Naive thymus-derived CD4-positive, alpha-beta T cell (primary cell): ENCODE results near the gene USP6NL. TPM values are rescaled to one million over a fixed set of nuclear protein-coding genes. Genes with fewer than 3 reads are reported as not detected.

ENCODE experiments used
- ATAC-seq: fragments of 150-1000 bp; cut with Tn5 transposase; 2 replicates; pipeline ENCODE4 v1.10.0; 2021; ENCODE audit warnings: mild to moderate bottlenecking, moderate library complexity
- CTCF ChIA-PET: fragments of 350-600 bp; sonication (Branson Sonifier 250); formaldehyde crosslinking; loops from one replicate; lab custom pipeline; 2021; ENCODE audit warnings: antibody characterized with exemption; lab: Charles Lee
- POLR2A ChIA-PET: fragments of 350-600 bp; sonication (Branson Sonifier 250); formaldehyde crosslinking; loops from one replicate; lab custom pipeline; 2021; ENCODE audit warnings: antibody characterized with exemption, inconsistent platforms; lab: Charles Lee
- DNase-seq, 9 donors: peaks; one replicate each; pipeline versions ENCODE4 v3.0.0 to v3.0.0-alpha.2; 2020 to 2022; ENCODE audit warnings: mixed read lengths in 1 of 9
- H3K27ac ChIP-seq: one replicate; pipeline ENCODE4 v1.7.0; 2013; ENCODE audit warnings: mild to moderate bottlenecking, low read depth, low read length, moderate library complexity
- H3K27me3 ChIP-seq, 2 donors: one replicate each; pipeline ENCODE4 v1.7.0; 2013; ENCODE audit warnings: low read length in 2 of 2, mild to moderate bottlenecking in 2 of 2, moderate library complexity in 2 of 2; ENCODE audit not compliant: control insufficient read depth in 2 of 2, insufficient read depth in 2 of 2
- H3K36me3 ChIP-seq, 3 experiments: 1 replicate in 2 of 3; 2 replicates in 1 of 3; pipeline ENCODE4 v1.7.0; 2013; ENCODE audit warnings: low read length in 3 of 3, mild to moderate bottlenecking in 3 of 3, moderate library complexity in 1 of 3; ENCODE audit not compliant: insufficient read depth in 3 of 3, control insufficient read depth in 2 of 3
- H3K4me1 ChIP-seq, 2 donors: one replicate each; pipeline ENCODE4 v1.7.0; 2013; ENCODE audit warnings: low read length in 2 of 2, mild to moderate bottlenecking in 2 of 2, moderate library complexity in 1 of 2; ENCODE audit not compliant: control insufficient read depth in 2 of 2, insufficient read depth in 2 of 2
- H3K4me3 ChIP-seq: 2 replicates; pipeline ENCODE4 v1.7.0; 2013; ENCODE audit warnings: mild to moderate bottlenecking, low read length
- H3K9me3 ChIP-seq, 3 experiments: 1 replicate in 2 of 3; 2 replicates in 1 of 3; pipeline ENCODE4 v1.7.0; 2013; ENCODE audit warnings: low read length in 3 of 3; ENCODE audit not compliant: control insufficient read depth in 2 of 3
- H3K27ac Mint-ChIP-seq, 9 donors: one replicate each; pipeline ENCODE4 v1.8.0; 2020 to 2022; ENCODE audit warnings: mixed read lengths in 9 of 9, mild to moderate bottlenecking in 8 of 9, moderate library complexity in 5 of 9, inconsistent platforms in 2 of 9
- H3K27me3 Mint-ChIP-seq, 5 donors: one replicate each; pipeline ENCODE4 v1.8.0; 2021 to 2022; ENCODE audit warnings: mixed read lengths in 5 of 5, mild to moderate bottlenecking in 1 of 5
- H3K36me3 Mint-ChIP-seq, 5 donors: one replicate each; pipeline ENCODE4 v1.8.0; 2020 to 2022; ENCODE audit warnings: mixed read lengths in 5 of 5, mild to moderate bottlenecking in 3 of 5, inconsistent platforms in 1 of 5
- H3K4me1 Mint-ChIP-seq, 7 donors: one replicate each; pipeline ENCODE4 v1.8.0; 2020 to 2022; ENCODE audit warnings: mixed read lengths in 7 of 7, mild to moderate bottlenecking in 3 of 7, inconsistent platforms in 1 of 7
- H3K4me3 Mint-ChIP-seq, 10 donors: one replicate each; pipeline ENCODE4 v1.8.0; 2020 to 2022; ENCODE audit warnings: mild to moderate bottlenecking in 10 of 10, mixed read lengths in 10 of 10, moderate library complexity in 6 of 10, inconsistent platforms in 2 of 10
- H3K9me3 Mint-ChIP-seq, 11 donors: one replicate each; pipeline ENCODE4 v1.8.0; 2020 to 2022; ENCODE audit warnings: mixed read lengths in 11 of 11, mild to moderate bottlenecking in 4 of 11, inconsistent platforms in 1 of 11, moderate library complexity in 1 of 11
- intact Hi-C, 2 donors: fragments of 100-400 bp; cut with micrococcal nuclease; formaldehyde crosslinking; loops; one replicate each; pipeline ENCODE4 v1.15.1; 2023
- polyA plus RNA-seq, 2 donors: library from polyadenylated mRNA; unstranded; fragments of 300-500 nt; fragmentation: Illumina TruSeq; gene quantifications; one replicate each; pipeline ENCODE4 v1.2.3, GENCODE V29; 2021
- total RNA-seq, 6 experiments: library from RNA in 5 of 6; stranded (reverse) in 5 of 6; gene quantifications; 1 replicate in 5 of 6; 2 replicates in 1 of 6; pipeline ENCODE4 v1.2.3 and lab custom pipeline; 2021 to 2026

The USP6NL gene
- total and polyA plus RNA-seq, 7 experiments from 2014 or later: 0.70 to 6.6 (median 4.6) TPM

- no peak for DNase-seq
- ATAC-seq: no peak
- H3K27me3 Mint-ChIP-seq: peaks cover 0 to 33% (median 0%) of the 10 kb centered on the region in 5 donors
- H3K9me3 Mint-ChIP-seq: no peaks in the 10 kb centered on the region
- no peak overlapping the region for H3K4me3 Mint-ChIP-seq
- ChIA-PET CTCF (no interaction called here), POLR2A (no interaction called here)
- Histone ChIP-seq H3K4me1 (no peaks in the 10 kb centered on the region), H3K4me3 (no peak overlapping the region), H3K27ac (no peak overlapping the region), H3K27me3 (no peaks in the 10 kb centered on the region), H3K36me3 (no peaks in the 10 kb centered on the region), H3K9me3 (no peaks in the 10 kb centered on the region)
- H3K27ac Mint-ChIP-seq: peak overlapping the region in 1 of 9 donors; percentile 9
- intact Hi-C loops: no loop called here
- H3K36me3 Mint-ChIP-seq: peaks cover 0 to 11% (median 4%) of the 10 kb centered on the region in 5 donors
- H3K4me1 Mint-ChIP-seq: peaks cover 0 to 6% (median 4%) of the 10 kb centered on the region in 7 donors
These were observed 100.7 kb downstream of the USP6NL start for GRCh38 chr10:11510736-11511135.

DNA sequence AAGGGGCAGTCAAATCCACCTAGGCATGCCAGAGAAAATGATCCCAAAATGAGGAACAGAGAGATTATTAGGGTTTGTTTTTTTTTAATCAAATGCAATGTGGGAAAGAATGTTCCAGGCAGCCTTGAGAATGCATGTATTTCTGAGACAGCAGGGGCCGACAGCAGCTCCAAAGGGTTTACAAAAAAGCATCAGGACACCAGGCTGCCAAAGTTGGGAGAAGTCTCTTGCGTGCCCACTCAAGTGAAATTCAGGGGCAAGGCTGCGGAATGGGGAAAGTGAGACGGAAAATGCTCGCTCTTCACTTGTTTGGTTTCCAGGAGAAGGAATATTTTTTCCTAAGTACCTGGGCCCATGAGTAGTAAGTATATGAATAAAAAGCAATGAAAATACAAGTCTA lies 101.2 kb downstream of the USP6NL start:
- H3K4me3 Mint-ChIP-seq: no peak overlapping the region
- H3K4me1 ChIP-seq: no peaks in the 10 kb centered on the region
- ChIA-PET CTCF (no interaction called here), POLR2A (no interaction called here)
- DNase-seq: no peak
- peaks cover 0 to 3% (median 0%) of the 10 kb centered on the region in 7 donors for H3K4me1 Mint-ChIP-seq
- no peak for ATAC-seq
- peak overlapping the region in 1 of 9 donors; percentile 9 for H3K27ac Mint-ChIP-seq
- H3K27ac ChIP-seq: no peak overlapping the region
- peaks cover 0 to 30% (median 0%) of the 10 kb centered on the region in 5 donors for H3K27me3 Mint-ChIP-seq
- H3K4me3 ChIP-seq: no peak overlapping the region
- no peaks in the 10 kb centered on the region for H3K9me3 ChIP-seq
- intact Hi-C loops: no loop called here
- no peaks in the 10 kb centered on the region for H3K27me3 ChIP-seq
- H3K36me3 ChIP-seq: no peaks in the 10 kb centered on the region
- no peaks in the 10 kb centered on the region for H3K9me3 Mint-ChIP-seq
- H3K36me3 Mint-ChIP-seq: peaks cover 0 to 11% (median 4%) of the 10 kb centered on the region in 5 donors

DNA sequence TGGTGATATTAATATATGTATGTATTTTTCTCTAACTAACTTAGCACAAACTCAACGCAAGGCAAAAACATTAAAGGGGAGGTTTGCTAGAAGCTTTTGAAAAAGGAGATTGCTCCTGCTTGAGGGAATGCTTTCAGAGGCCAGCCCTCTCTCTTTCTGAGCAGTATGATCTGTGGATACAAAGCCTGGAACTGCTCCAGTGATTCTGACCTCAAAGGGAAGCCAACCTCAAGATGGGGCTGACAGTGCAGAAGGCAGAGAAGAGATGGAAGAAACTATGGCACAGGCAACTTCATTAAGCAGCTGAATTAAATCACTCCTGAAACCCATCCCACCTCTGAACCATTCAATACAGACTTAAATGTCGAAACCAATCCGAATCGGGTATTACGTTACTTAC lies 102.4 kb downstream of the USP6NL start:
- Histone ChIP-seq H3K9me3 (no peaks in the 10 kb centered on the region), H3K27me3 (no peaks in the 10 kb centered on the region), H3K36me3 (no peaks in the 10 kb centered on the region), H3K4me1 (no peaks in the 10 kb centered on the region), H3K27ac (no peak overlapping the region), H3K4me3 (no peak overlapping the region)
- H3K27me3 Mint-ChIP-seq: peaks cover 0 to 31% (median 0%) of the 10 kb centered on the region in 5 donors
- H3K4me1 Mint-ChIP-seq: peaks cover 0 to 3% (median 0%) of the 10 kb centered on the region in 7 donors
- H3K27ac Mint-ChIP-seq: no peak overlapping the region
- POLR2A ChIA-PET: no interaction called here
- CTCF ChIA-PET: no interaction called here
- H3K9me3 Mint-ChIP-seq: no peaks in the 10 kb centered on the region
- H3K4me3 Mint-ChIP-seq: no peak overlapping the region
- intact Hi-C loops: no loop called here
- ATAC-seq: no peak
- DNase-seq: no peak
- peaks cover 0 to 15% (median 4%) of the 10 kb centered on the region in 5 donors for H3K36me3 Mint-ChIP-seq

DNA sequence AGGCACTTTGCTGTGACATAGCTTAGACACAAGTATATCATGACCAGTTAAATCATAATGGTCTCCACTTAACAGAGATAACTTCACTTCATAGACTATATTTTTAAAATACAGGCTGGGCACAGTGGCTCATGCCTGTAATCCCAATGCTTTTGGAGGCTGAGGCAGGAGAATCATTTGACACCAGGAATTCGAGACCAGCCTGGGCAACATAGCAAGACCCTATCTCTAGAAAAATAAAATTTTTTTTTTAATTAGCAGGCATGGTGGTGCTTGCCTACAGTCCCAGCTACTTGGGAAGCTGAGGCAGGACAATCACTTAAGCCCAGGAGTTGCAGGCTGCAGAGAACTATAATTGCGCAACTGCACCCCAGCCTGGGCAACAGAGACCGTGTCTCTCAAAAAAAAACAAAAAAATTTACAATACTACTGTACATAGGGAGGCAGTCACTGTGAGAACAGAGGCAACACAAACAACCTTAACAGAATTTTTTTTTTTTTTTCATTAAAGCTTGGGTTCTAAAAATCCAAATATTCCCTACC lies 105.1 kb downstream of the USP6NL start:
- Mint-ChIP-seq H3K4me1 (peaks cover 0 to 3% (median 0%) of the 10 kb centered on the region in 7 donors), H3K27ac (no peak overlapping the region), H3K4me3 (no peak overlapping the region), H3K36me3 (peaks cover 0 to 18% (median 4%) of the 10 kb centered on the region in 5 donors), H3K27me3 (peaks cover 0 to 24% (median 0%) of the 10 kb centered on the region in 5 donors), H3K9me3 (no peaks in the 10 kb centered on the region)
- Histone ChIP-seq H3K27ac (no peak overlapping the region), H3K36me3 (no peaks in the 10 kb centered on the region), H3K9me3 (no peaks in the 10 kb centered on the region), H3K4me1 (no peaks in the 10 kb centered on the region), H3K4me3 (no peak overlapping the region), H3K27me3 (no peaks in the 10 kb centered on the region)
- ChIA-PET CTCF (no interaction called here), POLR2A (no interaction called here)
- DNase-seq (no peak), ATAC-seq (no peak)
- intact Hi-C loops: no loop called here

DNA sequence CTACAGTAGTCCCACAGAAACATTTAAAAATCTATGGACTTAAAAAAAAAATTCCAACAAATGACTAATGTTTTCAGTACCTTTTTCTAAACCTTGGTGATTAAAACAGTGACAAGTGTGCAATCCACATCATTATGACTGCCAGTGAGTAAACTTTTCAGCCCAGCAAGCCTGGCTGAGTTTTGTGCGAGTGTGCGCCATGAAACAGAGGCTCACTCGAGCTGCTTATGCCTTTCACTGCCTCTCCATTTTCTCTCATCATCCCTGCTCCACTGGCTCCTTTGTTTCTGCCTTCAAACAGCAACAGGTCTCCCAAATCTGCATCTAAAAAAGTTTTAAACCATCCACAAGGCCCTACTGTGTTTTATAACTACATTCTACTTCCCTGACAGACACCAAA lies 105.8 kb downstream of the USP6NL start:
- H3K4me3 Mint-ChIP-seq: no peak overlapping the region
- no peaks in the 10 kb centered on the region for H3K9me3 Mint-ChIP-seq
- Histone ChIP-seq H3K9me3 (no peaks in the 10 kb centered on the region), H3K27me3 (no peaks in the 10 kb centered on the region), H3K4me3 (no peak overlapping the region), H3K36me3 (no peaks in the 10 kb centered on the region), H3K4me1 (no peaks in the 10 kb centered on the region), H3K27ac (no peak overlapping the region)
- peaks cover 0 to 18% (median 4%) of the 10 kb centered on the region in 5 donors for H3K36me3 Mint-ChIP-seq
- no peak overlapping the region for H3K27ac Mint-ChIP-seq
- peaks cover 0 to 3% (median 0%) of the 10 kb centered on the region in 7 donors for H3K4me1 Mint-ChIP-seq
- ATAC-seq: no peak
- ChIA-PET CTCF (interaction anchor here (0.5 kb wide), 1 partner anchor 722 kb away, joined by 3 read pairs; no protein-coding TSS in a partner anchor), POLR2A (no interaction called here)
- intact Hi-C loops: no loop called here
- DNase-seq: no peak
- peaks cover 0 to 23% (median 0%) of the 10 kb centered on the region in 5 donors for H3K27me3 Mint-ChIP-seq

DNA sequence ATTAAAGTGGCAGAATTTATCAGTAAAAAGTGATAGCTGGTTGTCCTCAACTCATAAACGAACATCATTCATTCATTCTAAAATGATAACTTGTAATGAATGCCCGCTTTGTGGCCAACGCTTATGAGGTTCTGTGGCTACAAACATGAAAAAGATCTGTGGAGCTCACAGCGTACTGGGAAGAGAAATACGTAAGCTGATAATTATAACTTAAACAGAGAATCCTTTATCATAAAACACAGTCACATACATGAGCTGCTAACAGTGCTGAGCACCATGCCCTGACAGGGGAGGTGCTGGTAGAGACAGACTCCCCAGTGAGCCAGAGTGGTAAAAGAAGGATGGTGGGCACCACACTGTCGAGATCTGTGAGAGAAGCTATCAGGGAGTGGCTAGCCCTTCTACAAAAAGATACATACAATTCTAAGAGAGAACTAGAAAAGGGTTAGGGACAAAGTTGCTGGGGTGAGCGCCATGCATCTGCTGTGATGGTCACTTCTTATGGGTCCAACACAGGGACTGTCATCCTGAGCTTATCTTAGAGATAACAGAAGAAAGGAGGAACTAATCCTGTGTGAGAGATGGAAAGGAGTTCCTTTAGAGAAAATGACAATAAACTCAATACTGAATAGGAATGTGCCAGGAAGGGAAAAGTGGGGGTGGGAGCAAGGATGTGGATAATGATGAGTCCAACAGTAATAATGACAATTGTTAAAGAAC lies 106.7 kb downstream of the USP6NL start:
- no peaks in the 10 kb centered on the region for H3K36me3 ChIP-seq
- no peak overlapping the region for H3K4me3 Mint-ChIP-seq
- DNase-seq (no peak), ATAC-seq (no peak)
- H3K27me3 ChIP-seq: no peaks in the 10 kb centered on the region
- no peak overlapping the region for H3K27ac Mint-ChIP-seq
- H3K36me3 Mint-ChIP-seq: peaks cover 0 to 22% (median 4%) of the 10 kb centered on the region in 5 donors
- CTCF ChIA-PET: interaction anchor here (1.0 kb wide), 1 partner anchor 10 kb away, joined by 3 read pairs; no protein-coding TSS in a partner anchor
- H3K27ac ChIP-seq: no peak overlapping the region
- H3K9me3 Mint-ChIP-seq: no peaks in the 10 kb centered on the region
- H3K27me3 Mint-ChIP-seq: peaks cover 0 to 20% (median 0%) of the 10 kb centered on the region in 5 donors
- H3K4me1 Mint-ChIP-seq: peaks cover 0 to 6% (median 0%) of the 10 kb centered on the region in 7 donors
- H3K4me3 ChIP-seq: no peak overlapping the region
- no peaks in the 10 kb centered on the region for H3K9me3 ChIP-seq
- POLR2A ChIA-PET: no interaction called here
- intact Hi-C loops: no loop called here
- no peaks in the 10 kb centered on the region for H3K4me1 ChIP-seq
